GM19468 (cell line): ENCODE data around the gene ATP6V0A1.
"Not testable (repeated sequence)": the region's sequence is repeated elsewhere in the genome, so short reads cannot be mapped to it uniquely, and the experiment has no call there.

Experiments
- ATAC-seq: cut with Tn5 transposase; IDR thresholded peaks from one replicate; pipeline ENCODE4 v1.9.1; 2021; ENCODE audit warnings: mild to moderate bottlenecking, moderate library complexity, moderate number of reproducible peaks; ENCODE audit not compliant: unreplicated experiment; ENCODE audit errors: extremely low read depth

The ATP6V0A1 gene

GRCh38 chr17:42474276-42474675 is 15.6 kb downstream of the ATP6V0A1 start:
- ATAC-seq, result no peak

- ATAC-seq, result no peak
Observed at GRCh38 chr17:42475121-42475520, 16.4 kb downstream of the ATP6V0A1 start.

- no peak for ATAC-seq
Observed at GRCh38 chr17:42475835-42476234, 17.2 kb downstream of the ATP6V0A1 start.

GRCh38 chr17:42476411-42476810 is 17.7 kb downstream of the ATP6V0A1 start:
- no peak for ATAC-seq

DNA sequence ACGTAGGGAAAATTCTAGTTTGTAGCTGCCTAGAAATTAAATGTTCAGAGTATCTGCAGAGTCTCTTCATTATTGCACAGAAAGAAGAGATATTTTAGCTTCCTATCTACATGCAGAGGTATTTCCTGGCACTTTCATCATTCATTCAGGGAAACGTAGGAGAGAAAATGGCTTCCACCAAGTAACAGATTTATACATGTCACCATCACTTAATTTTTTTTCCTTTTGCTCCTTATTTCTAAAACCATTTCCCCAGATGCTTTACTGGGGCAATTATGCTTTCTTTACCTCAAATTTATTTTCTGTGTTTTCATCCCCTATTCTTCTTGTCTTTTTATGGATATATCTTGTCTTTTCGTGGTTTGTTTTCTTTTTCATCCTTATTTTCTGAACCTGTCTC is 18.5 kb downstream of the ATP6V0A1 start:
- ATAC-seq, result no peak

- not testable (repeated sequence) for ATAC-seq
Observed at GRCh38 chr17:42477824-42478223, 19.1 kb downstream of the ATP6V0A1 start.

GRCh38 chr17:42484304-42484703 is 25.6 kb downstream of the ATP6V0A1 start:
- ATAC-seq, result no peak

DNA sequence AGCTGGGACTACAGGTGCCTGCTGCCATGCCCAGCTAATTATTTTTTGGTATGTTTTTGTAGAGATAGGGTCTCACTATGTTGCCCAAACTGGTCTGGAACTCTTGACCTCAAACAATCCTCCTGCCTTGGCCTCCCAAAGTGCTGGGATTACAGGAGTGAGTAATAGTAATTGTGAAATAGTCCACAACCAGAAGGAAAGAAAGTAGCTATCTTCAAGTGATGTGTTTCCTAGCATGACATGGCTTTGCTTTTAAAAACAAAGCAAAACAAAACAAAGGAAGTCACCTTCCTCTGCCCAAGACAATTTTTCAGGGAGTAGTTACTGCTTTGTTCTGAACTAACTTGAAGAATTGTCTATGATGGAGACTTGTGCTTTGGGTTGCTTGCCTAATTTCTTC is 27.0 kb downstream of the ATP6V0A1 start:
- ATAC-seq, result no peak

- no peak for ATAC-seq
Observed at GRCh38 chr17:42488032-42488431, 29.4 kb downstream of the ATP6V0A1 start.

- no peak for ATAC-seq
Observed at GRCh38 chr17:42493319-42493718, 34.6 kb downstream of the ATP6V0A1 start.

DNA sequence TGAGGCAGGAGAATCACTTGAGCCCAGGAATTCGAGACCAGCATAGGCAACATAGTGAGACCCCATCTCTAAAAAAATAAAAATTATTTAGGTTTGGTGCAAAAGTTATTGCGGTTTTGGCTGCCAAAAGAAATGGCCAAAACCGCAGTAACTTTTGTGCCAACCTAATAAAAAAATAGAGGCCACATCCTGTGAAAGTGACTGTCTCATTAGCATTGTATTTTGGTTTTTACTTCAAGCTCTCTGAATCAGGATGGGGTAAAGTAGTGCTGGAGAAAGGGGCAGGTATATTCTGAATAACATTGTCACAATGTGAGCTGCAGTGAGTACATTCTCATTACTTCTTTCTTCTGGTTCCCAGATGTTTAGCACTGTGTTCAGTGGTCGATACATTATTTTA is 36.0 kb downstream of the ATP6V0A1 start:
- no peak for ATAC-seq

- no peak for ATAC-seq
Observed at GRCh38 chr17:42498828-42499227, 40.1 kb downstream of the ATP6V0A1 start.

- ATAC-seq, result no peak
Observed at GRCh38 chr17:42502091-42502490, 43.4 kb downstream of the ATP6V0A1 start.

GRCh38 chr17:42502926-42503325 is 44.2 kb downstream of the ATP6V0A1 start:
- ATAC-seq, result no peak

DNA sequence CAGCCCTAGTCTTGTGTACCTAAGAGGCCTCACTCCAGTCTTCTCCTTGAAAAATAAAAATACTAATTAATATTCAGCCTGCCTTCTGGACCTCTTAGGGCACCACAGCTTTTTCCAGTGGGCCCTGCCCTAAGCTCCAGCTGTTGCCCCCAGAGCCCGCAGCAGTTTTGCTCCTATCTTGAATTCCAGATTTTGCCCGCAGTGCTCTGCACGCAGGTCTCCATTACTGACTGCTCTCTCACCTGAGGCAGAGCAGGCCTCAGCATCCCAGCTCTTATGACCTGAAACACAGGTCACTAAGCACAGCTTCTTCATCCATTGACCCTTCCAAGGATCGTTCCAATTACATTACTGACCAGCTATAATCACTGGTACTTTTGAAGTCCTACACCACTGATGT is 49.0 kb downstream of the ATP6V0A1 start:
- no peak for ATAC-seq

- ATAC-seq, result no peak
Observed at GRCh38 chr17:42508426-42509165, 49.9 kb downstream of the ATP6V0A1 start.

- ATAC-seq, result no peak
Observed at GRCh38 chr17:42509409-42509808, 50.7 kb downstream of the ATP6V0A1 start.

GRCh38 chr17:42509841-42510240 is 51.2 kb downstream of the ATP6V0A1 start:
- no peak for ATAC-seq

GRCh38 chr17:42512246-42512645 is 53.6 kb downstream of the ATP6V0A1 start:
- no peak for ATAC-seq

- ATAC-seq, result no peak
Observed at GRCh38 chr17:42512733-42513251, 54.1 kb downstream of the ATP6V0A1 start.

GRCh38 chr17:42513686-42514085 is 55.0 kb downstream of the ATP6V0A1 start:
- no peak for ATAC-seq

DNA sequence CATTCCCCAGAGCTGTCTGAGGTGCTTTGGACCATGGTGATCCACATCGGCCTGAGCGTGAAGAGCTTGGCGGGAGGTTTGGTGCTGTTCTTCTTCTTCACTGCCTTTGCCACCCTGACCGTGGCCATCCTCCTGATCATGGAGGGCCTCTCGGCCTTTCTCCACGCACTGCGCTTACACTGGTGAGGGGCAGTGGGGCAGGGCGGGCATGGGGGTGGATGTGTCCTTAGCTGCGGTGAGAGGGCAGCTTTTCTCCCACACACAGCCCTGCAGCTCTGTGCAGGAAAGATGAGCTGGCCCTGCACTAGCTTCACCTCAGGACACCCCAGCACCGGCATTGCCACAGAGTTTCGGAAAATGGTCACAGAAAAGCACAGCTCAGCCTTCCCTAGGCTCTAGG is 55.6 kb downstream of the ATP6V0A1 start:
- ATAC-seq, result no peak
